Upper lobe of right lung (tissue), 1 donor: Measurements from ENCODE around the gene RASAL2. TPM values are rescaled to one million over a fixed set of nuclear protein-coding genes. Genes with fewer than 3 reads are reported as not detected.

Source experiments
- ATAC-seq: fragments of 200-7000 bp; cut with Tn5 transposase; one replicate; pipeline ENCODE4 v1.9.1; 2020; ENCODE audit warnings: mild to moderate bottlenecking, moderate library complexity
- DNase-seq: peaks from one replicate; pipeline ENCODE4 v3.0.0-alpha.2; 2020
- H3K27ac ChIP-seq: fragments of 200-600 bp; one replicate; pipeline ENCODE4 v1.8.0; 2022
- H3K27me3 ChIP-seq: fragments of 200-600 bp; one replicate; pipeline ENCODE4 v1.8.0; 2022; ENCODE audit warnings: mild to moderate bottlenecking
- H3K36me3 ChIP-seq: fragments of 200-600 bp; one replicate; pipeline ENCODE4 v1.8.0; 2022
- H3K4me1 ChIP-seq: fragments of 200-600 bp; one replicate; pipeline ENCODE4 v1.8.0; 2022
- H3K4me3 ChIP-seq: fragments of 200-600 bp; one replicate; pipeline ENCODE4 v1.8.0; 2022; ENCODE audit warnings: mild to moderate bottlenecking
- H3K9me3 ChIP-seq: fragments of 200-600 bp; one replicate; pipeline ENCODE4 v1.8.0; 2022
- intact Hi-C: fragments of 100-400 bp; cut with DNase I; formaldehyde crosslinking; loops from one replicate; pipeline ENCODE4 v1.11.0; 2022
- total RNA-seq: library from RNA; stranded (reverse); fragmentation: NEBNext Ultra II Directional; extraction: Animal tissue kit (Norgen Biotek cat#: 25700); gene quantifications from one replicate; pipeline ENCODE4 v1.2.1, GENCODE V29; 2021
- TF ChIP-seq, protein P1 (sequence below): fragments of 200-600 bp; IDR thresholded peaks from one replicate; pipeline ENCODE4 v1.8.0; 2022; ENCODE audit warnings: antibody characterized with exemption
- donor health status: DM: no; HTN: yes; CAD: no; lungs with severe emphysema.

Gene RASAL2
- total RNA-seq, 1 donor from 2014 or later = 39.4 TPM

DNA sequence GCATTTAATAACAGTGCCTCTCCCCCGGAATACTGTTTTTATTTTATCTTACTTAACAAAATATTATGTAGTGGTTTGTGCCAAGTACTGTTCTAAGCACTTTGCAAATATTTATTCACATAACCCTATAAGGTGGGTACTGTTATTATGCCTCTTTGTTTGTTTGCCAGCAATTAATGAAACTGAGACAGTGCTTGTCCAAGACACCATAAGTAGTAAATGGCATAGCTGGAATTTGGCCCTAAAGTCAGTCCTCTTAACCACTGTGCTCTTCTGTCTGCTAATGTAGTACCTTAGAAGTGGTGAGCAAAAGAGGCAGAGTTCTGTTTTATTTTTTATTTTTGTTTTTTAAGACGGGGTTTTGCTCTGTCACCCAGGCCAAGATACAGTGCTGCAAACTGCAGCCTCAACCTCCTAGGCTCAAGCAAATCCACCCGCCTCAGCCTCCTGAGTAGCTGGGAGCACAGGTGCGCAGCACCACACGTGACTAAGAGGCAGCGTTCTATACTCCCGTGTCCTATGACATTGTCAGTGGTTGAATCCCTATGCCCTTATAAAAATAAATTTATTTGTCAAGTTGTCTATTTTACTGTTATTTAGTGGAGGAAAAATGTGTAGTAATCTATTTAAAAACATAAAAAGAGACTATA is 237.1 kb downstream of the RASAL2 start:
- TF ChIP-seq, protein P1, sequence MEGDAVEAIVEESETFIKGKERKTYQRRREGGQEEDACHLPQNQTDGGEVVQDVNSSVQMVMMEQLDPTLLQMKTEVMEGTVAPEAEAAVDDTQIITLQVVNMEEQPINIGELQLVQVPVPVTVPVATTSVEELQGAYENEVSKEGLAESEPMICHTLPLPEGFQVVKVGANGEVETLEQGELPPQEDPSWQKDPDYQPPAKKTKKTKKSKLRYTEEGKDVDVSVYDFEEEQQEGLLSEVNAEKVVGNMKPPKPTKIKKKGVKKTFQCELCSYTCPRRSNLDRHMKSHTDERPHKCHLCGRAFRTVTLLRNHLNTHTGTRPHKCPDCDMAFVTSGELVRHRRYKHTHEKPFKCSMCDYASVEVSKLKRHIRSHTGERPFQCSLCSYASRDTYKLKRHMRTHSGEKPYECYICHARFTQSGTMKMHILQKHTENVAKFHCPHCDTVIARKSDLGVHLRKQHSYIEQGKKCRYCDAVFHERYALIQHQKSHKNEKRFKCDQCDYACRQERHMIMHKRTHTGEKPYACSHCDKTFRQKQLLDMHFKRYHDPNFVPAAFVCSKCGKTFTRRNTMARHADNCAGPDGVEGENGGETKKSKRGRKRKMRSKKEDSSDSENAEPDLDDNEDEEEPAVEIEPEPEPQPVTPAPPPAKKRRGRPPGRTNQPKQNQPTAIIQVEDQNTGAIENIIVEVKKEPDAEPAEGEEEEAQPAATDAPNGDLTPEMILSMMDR = no peak
- no peaks in the 10 kb centered on the region for H3K27me3 ChIP-seq
- ATAC-seq (peak; percentile 40), DNase-seq (no peak)
- intact Hi-C loops = no loop called here
- H3K36me3 ChIP-seq = no peaks in the 10 kb centered on the region
- H3K9me3 ChIP-seq = no peaks in the 10 kb centered on the region
- H3K27ac ChIP-seq = no peak overlapping the region
- H3K4me1 ChIP-seq = peaks cover 9% of the 10 kb centered on the region
- no peak overlapping the region for H3K4me3 ChIP-seq

DNA sequence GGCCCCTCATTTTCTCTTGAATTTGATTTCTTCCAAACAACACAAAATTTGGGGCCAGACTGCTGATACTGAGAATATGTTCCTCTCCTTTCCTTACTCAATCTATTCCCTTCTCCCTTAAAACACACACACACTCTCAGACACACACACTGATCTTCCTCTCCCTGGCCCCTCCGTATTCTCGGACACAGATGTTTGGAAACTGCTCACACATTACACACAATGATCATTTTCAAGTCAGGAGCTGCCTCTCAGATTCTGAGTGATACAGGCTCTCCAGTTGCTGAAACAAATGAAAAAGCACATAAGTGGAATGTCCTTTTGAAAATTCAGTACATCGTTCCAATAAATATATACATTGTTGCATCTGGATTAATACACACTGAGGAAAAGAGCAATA is 241.5 kb downstream of the RASAL2 start:
- no peaks in the 10 kb centered on the region for H3K27me3 ChIP-seq
- no peaks in the 10 kb centered on the region for H3K9me3 ChIP-seq
- intact Hi-C loops = no loop called here
- no peaks in the 10 kb centered on the region for H3K36me3 ChIP-seq
- H3K4me3 ChIP-seq = no peak overlapping the region
- DNase-seq = no peak
- no peak for ATAC-seq
- TF ChIP-seq, protein P1 = no peak
- peaks cover 4% of the 10 kb centered on the region for H3K4me1 ChIP-seq
- H3K27ac ChIP-seq = no peak overlapping the region

DNA sequence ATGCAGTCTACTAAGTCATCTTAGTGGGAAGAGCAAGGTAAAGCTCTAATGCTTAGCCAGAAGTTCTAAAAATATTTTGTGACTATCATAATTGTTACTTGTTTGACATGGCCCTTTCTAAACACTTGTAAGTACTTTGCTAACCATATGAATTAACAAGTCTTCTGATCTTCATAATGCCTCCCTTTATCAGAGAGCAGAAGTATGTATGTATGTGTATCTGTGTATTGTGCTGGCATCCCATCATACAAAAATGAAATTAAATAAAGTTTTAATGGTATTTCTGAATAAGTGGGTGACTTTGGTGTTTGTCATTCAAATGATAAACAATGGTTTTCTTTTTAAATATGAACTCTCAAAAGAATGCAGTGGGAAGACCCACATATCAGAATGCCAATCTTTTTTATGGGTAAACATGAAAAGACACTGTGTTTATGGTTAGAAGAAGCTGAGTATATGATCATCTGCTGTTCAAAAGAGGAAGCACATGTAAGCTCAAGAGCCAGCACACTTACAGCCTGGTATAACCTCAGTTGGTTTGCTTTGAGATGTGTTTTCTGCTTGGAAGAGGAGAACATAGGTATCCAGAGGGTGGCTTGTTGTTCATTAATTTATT is 243.3 kb downstream of the RASAL2 start:
- intact Hi-C loops = no loop called here
- H3K4me3 ChIP-seq = no peak overlapping the region
- TF ChIP-seq, protein P1 = no peak
- H3K27ac ChIP-seq = no peak overlapping the region
- peak; percentile 35 for ATAC-seq
- no peaks in the 10 kb centered on the region for H3K9me3 ChIP-seq
- no peaks in the 10 kb centered on the region for H3K27me3 ChIP-seq
- DNase-seq = no peak
- H3K4me1 ChIP-seq = peaks cover 7% of the 10 kb centered on the region
- H3K36me3 ChIP-seq = no peaks in the 10 kb centered on the region

DNA sequence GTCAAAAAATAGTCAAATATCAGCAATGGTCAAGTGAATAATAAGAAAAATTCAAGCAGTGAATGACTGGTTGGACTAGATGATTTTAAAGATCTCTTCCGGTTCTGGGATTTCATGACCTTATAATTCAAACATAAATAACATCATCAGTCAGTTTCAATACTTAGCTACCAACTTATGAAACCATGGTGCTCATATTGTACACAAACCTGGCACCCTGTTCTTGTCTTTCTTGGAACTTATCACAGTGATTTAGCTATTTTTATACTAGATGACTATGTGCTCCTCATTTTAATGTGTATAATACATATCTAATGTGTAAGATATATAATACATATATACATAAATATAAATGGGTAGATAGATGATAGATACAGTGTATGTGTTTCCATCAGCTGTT is 245.9 kb downstream of the RASAL2 start:
- Histone ChIP-seq H3K36me3 (no peaks in the 10 kb centered on the region), H3K27me3 (no peaks in the 10 kb centered on the region), H3K4me1 (peaks cover 30% of the 10 kb centered on the region), H3K4me3 (no peak overlapping the region), H3K27ac (no peak overlapping the region), H3K9me3 (no peaks in the 10 kb centered on the region)
- no peak for DNase-seq
- TF ChIP-seq, protein P1 = no peak
- intact Hi-C loops = no loop called here
- ATAC-seq = no peak

DNA sequence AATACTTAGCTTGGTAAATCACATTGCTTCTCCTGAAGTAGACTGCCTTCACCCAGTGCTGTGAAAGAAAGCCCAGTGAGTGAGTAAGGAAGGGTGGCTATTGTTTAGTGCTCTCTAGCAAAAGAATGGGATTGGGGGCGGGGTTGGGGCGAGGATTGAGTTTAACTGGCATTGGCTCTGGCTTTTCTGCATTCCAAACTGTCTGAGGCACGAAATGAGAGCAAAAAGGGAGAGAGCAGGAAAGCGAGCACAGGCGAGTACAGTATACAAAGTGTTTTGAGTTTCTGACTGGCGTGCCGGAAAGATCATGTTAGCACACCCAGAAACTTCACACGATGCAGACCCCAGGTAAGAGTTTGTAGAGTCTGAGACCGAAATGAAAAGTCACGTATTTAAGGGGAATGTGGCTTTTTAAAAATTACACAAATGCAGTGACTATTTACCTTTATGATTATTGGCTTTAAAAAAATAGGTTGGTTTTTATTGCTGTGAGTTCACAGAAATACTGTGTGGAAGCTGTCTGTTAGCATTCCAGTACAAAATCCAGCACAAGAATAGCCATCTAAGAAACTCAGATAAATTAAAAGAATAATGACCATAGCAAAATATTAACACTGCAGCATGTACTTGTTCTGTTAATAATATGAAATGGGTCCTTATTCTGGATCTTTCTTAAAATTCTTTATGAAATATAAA is 247.5 kb downstream of the RASAL2 start:
- no peaks in the 10 kb centered on the region for H3K27me3 ChIP-seq
- H3K4me1 ChIP-seq = peaks cover 42% of the 10 kb centered on the region
- TF ChIP-seq, protein P1 = no peak
- no peaks in the 10 kb centered on the region for H3K9me3 ChIP-seq
- ATAC-seq (peak; percentile 89), DNase-seq (peak; percentile 74)
- H3K36me3 ChIP-seq = no peaks in the 10 kb centered on the region
- peak overlapping the region; percentile 28 for H3K4me3 ChIP-seq
- H3K27ac ChIP-seq = no peak overlapping the region
- intact Hi-C loops = no loop called here
